PC-3 (cell line): Measurements from ENCODE around the gene ADTRP.

Experiments
- EZH2 ChIP-seq: fragments of 300-600 bp; sonication (generic); IDR thresholded peaks from one replicate; pipeline ENCODE4 v1.6.1; 2017; ENCODE audit warnings: antibody characterized with exemption, mild to moderate bottlenecking, low read length; ENCODE audit not compliant: unreplicated experiment
- EZH2phosphoT487 ChIP-seq: fragments of 300-600 bp; sonication (generic); IDR thresholded peaks from 2 replicates; pipeline ENCODE4 v1.6.1; 2018; ENCODE audit warnings: mild to moderate bottlenecking, antibody characterized with exemption, low read length, borderline replicate concordance
- TF ChIP-seq, protein P1 (sequence below): fragments of 300-600 bp; sonication (generic); conservative IDR thresholded peaks from 2 replicates; pipeline ENCODE4 v1.5.1; 2017; ENCODE audit warnings: antibody characterized with exemption, low read depth, mild to moderate bottlenecking, low read length

DNA sequence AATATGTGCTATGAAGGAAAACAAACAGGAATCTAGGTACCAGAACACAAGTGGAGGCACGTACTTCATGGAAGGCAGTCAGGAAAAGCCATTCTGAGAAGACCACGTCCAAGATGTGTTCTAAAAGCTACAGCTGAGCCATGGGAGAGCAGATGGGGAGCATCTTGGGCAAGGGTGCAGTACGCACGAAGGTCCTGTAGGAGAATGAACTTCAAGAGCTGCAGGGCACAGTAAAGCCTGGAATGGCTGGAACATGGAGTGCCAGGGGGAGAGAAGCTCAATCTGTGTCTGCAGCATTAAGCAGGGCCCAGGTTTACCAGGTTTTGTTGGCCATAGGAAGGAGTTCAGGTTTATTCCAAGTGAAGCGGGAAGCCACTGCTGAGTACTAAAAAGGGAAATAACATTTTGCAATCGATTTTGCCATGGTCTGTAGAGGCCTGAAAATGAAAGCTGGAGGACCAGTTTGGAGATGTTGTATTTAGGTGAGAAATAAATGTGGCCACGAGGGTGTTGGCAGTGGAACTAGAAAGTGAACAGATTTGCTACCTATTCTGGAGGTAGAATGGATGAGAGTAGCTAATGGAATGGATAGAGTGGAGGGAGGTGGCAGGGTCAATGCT lies 29.9 kb downstream of the ADTRP start:
- TF ChIP-seq, protein P1, sequence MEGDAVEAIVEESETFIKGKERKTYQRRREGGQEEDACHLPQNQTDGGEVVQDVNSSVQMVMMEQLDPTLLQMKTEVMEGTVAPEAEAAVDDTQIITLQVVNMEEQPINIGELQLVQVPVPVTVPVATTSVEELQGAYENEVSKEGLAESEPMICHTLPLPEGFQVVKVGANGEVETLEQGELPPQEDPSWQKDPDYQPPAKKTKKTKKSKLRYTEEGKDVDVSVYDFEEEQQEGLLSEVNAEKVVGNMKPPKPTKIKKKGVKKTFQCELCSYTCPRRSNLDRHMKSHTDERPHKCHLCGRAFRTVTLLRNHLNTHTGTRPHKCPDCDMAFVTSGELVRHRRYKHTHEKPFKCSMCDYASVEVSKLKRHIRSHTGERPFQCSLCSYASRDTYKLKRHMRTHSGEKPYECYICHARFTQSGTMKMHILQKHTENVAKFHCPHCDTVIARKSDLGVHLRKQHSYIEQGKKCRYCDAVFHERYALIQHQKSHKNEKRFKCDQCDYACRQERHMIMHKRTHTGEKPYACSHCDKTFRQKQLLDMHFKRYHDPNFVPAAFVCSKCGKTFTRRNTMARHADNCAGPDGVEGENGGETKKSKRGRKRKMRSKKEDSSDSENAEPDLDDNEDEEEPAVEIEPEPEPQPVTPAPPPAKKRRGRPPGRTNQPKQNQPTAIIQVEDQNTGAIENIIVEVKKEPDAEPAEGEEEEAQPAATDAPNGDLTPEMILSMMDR, result no peak
- TF ChIP-seq EZH2 (no peak), EZH2phosphoT487 (no peak)
